Osteocyte (in vitro differentiated cells): ENCODE results near the gene PNMA8C. TPM values are rescaled to one million over a fixed set of nuclear protein-coding genes. Genes with fewer than 3 reads are reported as not detected.

Experiments
- DNase-seq: peaks from one replicate; pipeline ENCODE4 v3.0.0; 2021; ENCODE audit warnings: mixed read lengths; ENCODE audit not compliant: unreplicated experiment; ENCODE audit errors: extremely low spot score
- H3K27ac Mint-ChIP-seq: one replicate; pipeline ENCODE4 v1.8.0; 2021; ENCODE audit warnings: mild to moderate bottlenecking, mixed read lengths; ENCODE audit not compliant: unreplicated experiment
- H3K27me3 Mint-ChIP-seq: one replicate; pipeline ENCODE4 v1.8.0; 2021; ENCODE audit warnings: mixed read lengths; ENCODE audit not compliant: unreplicated experiment
- H3K36me3 Mint-ChIP-seq: one replicate; pipeline ENCODE4 v1.8.0; 2021; ENCODE audit warnings: mixed read lengths; ENCODE audit not compliant: unreplicated experiment
- H3K4me1 Mint-ChIP-seq: one replicate; pipeline ENCODE4 v1.8.0; 2021; ENCODE audit warnings: mixed read lengths; ENCODE audit not compliant: unreplicated experiment
- H3K4me3 Mint-ChIP-seq: one replicate; pipeline ENCODE4 v1.8.0; 2021; ENCODE audit warnings: mild to moderate bottlenecking, moderate library complexity, mixed read lengths; ENCODE audit not compliant: unreplicated experiment
- H3K9me3 Mint-ChIP-seq: one replicate; pipeline ENCODE4 v1.8.0; 2021; ENCODE audit warnings: mixed read lengths; ENCODE audit not compliant: unreplicated experiment
- total RNA-seq: library from RNA; stranded (reverse); gene quantifications from 2 replicates; pipeline ENCODE4 v1.2.1, GENCODE V29; 2021
- TF ChIP-seq, protein P1 (sequence below): fragments of 200-600 bp; sonication (generic); IDR thresholded peaks from 2 replicates; pipeline ENCODE4 v1.5.0; 2021; ENCODE audit warnings: antibody characterized with exemption, mild to moderate bottlenecking, moderate library complexity

PNMA8C gene
- total RNA-seq, 1 donor from 2014 or later: 0.11 TPM

DNA sequence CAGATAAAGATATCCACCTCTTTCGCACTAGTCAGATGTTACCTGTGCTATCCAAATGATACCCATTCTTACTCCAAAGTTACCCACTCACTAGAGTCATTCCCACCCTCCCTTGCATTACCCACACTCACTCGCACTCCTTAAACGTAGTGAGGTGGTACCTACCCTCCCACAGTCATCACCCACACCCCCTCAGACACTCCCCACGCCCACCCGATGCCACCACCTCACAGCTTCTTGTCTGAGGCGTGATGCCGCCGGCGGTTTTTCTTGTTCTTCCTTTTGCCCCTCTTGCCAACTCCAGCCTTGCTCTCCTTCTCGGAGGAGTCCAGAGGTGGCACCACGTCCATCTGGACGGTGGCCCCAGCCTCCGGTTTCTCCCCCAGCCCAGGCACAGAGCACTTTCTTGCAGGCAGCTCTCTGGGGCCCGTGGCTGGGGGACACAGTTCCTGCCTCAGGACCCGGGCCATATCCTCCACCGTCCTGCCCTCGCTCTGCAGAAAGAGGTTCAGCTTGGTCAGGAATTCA lies 1.2 kb downstream of the PNMA8C start:
- Mint-ChIP-seq H3K27me3 (peaks cover 23% of the 10 kb centered on the region), H3K4me3 (peak overlapping the region; percentile 26), H3K27ac (no peak overlapping the region), H3K36me3 (no peaks in the 10 kb centered on the region), H3K9me3 (no peaks in the 10 kb centered on the region), H3K4me1 (peaks cover 18% of the 10 kb centered on the region)
- no peak for DNase-seq
- TF ChIP-seq, protein P1, sequence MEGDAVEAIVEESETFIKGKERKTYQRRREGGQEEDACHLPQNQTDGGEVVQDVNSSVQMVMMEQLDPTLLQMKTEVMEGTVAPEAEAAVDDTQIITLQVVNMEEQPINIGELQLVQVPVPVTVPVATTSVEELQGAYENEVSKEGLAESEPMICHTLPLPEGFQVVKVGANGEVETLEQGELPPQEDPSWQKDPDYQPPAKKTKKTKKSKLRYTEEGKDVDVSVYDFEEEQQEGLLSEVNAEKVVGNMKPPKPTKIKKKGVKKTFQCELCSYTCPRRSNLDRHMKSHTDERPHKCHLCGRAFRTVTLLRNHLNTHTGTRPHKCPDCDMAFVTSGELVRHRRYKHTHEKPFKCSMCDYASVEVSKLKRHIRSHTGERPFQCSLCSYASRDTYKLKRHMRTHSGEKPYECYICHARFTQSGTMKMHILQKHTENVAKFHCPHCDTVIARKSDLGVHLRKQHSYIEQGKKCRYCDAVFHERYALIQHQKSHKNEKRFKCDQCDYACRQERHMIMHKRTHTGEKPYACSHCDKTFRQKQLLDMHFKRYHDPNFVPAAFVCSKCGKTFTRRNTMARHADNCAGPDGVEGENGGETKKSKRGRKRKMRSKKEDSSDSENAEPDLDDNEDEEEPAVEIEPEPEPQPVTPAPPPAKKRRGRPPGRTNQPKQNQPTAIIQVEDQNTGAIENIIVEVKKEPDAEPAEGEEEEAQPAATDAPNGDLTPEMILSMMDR: no peak

DNA sequence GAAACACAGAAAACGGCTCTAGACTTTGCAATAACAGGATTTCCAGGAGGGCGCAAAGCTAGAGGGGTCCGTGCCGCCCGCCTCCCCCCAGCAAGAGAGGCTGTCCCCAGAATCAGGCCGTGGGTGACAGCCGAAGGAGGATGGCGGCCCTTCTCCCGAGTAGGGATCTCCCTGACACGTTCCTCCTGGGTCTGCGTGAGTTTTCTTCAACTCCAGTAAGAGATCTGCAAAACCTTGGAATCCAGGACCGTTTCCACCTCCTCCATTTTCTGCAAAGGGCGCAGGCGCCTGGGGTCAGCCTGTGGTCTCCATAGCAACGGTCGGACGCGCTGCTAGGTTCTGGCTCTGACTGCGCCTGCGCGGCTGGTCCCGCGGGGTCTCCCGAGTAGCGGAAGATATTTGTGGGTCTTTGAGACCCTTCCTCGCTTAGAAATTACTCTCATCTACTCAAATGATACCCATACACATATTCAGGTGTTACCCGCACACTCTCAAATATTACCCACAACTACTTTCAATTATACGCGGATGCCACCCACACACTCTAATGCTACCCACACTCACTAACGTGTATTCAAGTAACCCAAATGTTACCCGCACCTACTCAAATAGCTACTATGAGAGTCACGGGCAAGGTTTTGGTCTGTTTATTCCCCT lies 2.1 kb downstream of the PNMA8C start:
- Mint-ChIP-seq H3K9me3 (no peaks in the 10 kb centered on the region), H3K4me1 (peaks cover 18% of the 10 kb centered on the region), H3K27me3 (peaks cover 20% of the 10 kb centered on the region), H3K36me3 (no peaks in the 10 kb centered on the region), H3K4me3 (peak overlapping the region; percentile 78), H3K27ac (peak overlapping the region; percentile 11)
- peak; percentile 91 for DNase-seq
- TF ChIP-seq, protein P1: no peak

DNA sequence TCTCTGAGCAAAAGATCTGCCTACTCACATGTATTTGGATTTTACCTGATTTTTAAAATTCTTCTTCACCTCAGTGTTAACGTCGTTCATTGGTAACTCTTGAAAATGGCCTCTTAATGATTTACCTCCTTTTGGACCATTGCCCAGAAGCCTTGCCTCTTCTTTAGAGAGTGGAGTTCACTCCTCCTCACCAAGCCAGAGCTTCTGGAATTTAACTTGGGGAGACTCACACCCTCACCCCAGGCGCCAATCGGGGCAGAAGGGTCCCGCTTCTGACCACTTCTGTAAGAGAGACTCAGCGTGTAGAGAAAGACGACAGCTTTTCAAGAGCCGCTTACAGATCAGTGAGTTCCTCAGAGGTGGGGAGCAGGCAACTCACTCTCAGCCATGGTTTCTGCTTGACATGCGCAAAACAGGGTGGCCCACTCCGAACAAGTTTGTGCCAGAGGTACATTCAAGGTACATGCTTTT lies 2.7 kb downstream of the PNMA8C start:
- Mint-ChIP-seq H3K4me1 (peaks cover 18% of the 10 kb centered on the region), H3K27me3 (peaks cover 19% of the 10 kb centered on the region), H3K4me3 (peak overlapping the region; percentile 78), H3K27ac (no peak overlapping the region), H3K9me3 (no peaks in the 10 kb centered on the region), H3K36me3 (no peaks in the 10 kb centered on the region)
- DNase-seq: no peak
- TF ChIP-seq, protein P1: no peak

DNA sequence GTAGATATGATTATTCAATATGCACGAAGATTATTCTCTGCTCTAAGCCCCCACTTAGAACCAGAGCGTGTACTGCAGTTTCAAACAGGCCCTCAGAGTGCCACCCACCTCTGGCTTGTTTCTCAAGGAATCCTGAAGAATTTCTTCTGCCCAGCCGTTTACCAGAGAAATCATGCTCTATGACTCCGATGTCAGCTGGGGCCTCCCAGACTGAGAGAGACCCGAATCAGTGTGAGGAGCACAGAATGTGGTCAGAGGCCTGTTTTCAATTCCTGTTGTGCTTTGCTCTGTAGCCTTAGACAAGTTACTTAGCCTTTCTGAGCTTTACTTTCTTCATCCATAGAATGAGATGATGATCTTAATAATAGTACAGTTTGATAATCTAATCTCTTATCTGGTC lies 5.5 kb downstream of the PNMA8C start:
- TF ChIP-seq, protein P1: no peak
- Mint-ChIP-seq H3K9me3 (no peaks in the 10 kb centered on the region), H3K27ac (no peak overlapping the region), H3K4me1 (peaks cover 11% of the 10 kb centered on the region), H3K36me3 (no peaks in the 10 kb centered on the region), H3K27me3 (peaks cover 13% of the 10 kb centered on the region), H3K4me3 (no peak overlapping the region)
- no peak for DNase-seq

DNA sequence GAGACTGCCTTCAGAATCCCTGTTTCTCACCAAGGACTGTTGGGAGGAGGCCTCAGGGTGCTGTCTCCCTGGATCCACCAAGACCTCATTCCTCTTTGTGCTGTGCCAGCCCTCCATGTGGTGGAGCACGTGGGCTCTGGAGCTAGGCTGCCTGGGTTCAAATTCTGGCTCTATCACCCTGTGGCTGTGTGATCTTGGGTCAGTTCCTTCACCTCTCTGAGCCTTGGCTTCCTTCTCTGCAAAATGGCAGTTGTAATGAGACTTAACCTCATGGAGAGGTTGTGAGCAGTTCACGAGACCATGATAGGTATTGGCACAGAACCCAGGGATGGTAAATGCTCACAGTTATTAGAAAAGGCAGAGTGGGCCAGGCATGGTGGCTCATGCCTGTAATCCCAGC lies 6.4 kb downstream of the PNMA8C start:
- Mint-ChIP-seq H3K9me3 (no peaks in the 10 kb centered on the region), H3K27ac (no peak overlapping the region), H3K27me3 (peaks cover 13% of the 10 kb centered on the region), H3K4me1 (peaks cover 12% of the 10 kb centered on the region), H3K36me3 (no peaks in the 10 kb centered on the region), H3K4me3 (no peak overlapping the region)
- DNase-seq: no peak
- TF ChIP-seq, protein P1: no peak
